ENCODE data around the gene RGL4.

RGL4 gene

DNA sequence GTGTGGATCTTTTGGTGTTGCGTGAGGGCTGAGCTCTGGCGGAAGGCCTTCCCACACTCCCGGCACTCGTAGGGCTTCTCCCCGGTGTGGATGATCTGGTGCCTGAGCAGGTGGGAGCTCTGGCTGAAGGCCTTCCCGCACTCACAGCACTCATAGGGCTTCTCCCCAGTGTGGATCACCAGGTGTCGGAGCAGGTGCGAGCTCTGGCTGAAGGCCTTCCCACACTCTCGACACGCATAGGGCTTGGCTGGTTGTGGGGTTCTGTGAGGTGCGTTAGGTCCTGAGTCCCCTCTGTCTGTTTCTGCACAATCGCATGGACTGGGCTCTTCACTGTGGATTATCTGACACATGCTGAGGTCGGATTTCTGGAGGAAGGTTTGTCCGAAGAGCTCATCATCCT lies 53.7 kb downstream of the RGL4 start:
- no peak for DNase-seq

DNA sequence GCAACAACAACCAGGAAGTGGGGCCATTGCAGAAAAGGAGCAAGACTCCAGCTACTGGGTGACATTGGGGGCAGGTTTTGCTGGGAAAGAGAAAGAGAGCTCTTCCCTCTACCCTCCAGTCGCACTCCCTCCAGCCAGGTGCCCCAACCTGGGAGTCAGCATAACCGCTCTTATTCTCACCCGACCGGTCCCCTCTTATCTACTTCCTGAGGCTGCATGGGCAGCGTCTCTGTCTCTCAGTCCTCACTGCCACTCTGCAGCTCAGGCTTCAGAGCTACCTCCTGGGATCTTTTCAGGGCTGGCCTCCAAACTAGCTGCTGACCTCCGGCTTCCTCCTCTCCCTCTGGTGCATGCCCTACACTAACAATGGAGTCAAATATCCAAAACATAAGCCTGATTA lies 55.0 kb downstream of the RGL4 start:
- no peak for DNase-seq
